Neural progenitor cell (in vitro differentiated cells): ENCODE measurements around the gene TYK2.

Experiments used
- EZH2 ChIP-seq: fragments of 200-600 bp; sonication (generic); IDR thresholded peaks from 2 replicates; pipeline ENCODE4 v1.6.1; 2017; ENCODE audit warnings: antibody characterized with exemption, mild to moderate bottlenecking, moderate library complexity
- TF ChIP-seq, protein P1 (sequence below): fragments of 200-600 bp; sonication (generic); IDR thresholded peaks from 2 replicates; pipeline ENCODE4 v1.5.1; 2017; ENCODE audit warnings: antibody characterized with exemption, mild to moderate bottlenecking

DNA sequence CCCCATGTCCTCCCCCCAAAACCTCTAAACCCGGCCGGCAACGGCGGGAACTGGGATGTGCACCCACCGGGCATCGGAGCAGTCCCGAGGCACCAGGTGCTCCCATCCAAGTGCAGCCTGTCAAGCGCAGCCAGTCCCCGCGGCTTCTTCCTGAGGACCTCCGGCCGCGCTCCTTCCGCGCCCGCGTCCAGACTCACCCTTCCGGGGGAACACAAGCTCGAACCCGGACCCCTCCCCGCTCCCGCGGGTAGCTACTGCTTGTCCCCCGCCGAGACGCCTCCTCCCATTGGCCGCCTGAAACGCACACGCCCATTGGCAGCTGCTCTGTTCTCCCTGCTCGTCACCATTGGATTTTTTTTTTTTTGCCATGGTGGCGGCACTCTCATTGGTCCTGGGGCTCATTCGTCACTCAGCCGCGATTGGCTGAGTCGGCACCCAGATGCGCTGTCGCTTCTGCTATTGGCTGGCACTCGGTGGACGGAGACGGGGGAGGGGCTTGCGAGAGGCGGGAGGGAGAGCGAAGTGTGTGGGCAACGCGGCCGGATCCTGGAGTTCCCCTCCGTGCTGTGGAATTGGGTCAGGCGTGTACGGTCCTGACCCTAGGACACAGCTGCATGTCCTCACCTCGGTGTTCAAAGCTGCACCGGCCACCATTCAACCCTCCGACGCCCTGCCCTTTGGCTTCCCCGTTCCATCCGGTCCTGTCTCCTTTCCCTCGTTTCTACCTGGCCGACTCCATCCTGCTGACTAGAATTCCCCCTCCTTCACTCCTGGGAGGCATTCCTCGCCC is at the start of gene TYK2:
- TF ChIP-seq, protein P1, sequence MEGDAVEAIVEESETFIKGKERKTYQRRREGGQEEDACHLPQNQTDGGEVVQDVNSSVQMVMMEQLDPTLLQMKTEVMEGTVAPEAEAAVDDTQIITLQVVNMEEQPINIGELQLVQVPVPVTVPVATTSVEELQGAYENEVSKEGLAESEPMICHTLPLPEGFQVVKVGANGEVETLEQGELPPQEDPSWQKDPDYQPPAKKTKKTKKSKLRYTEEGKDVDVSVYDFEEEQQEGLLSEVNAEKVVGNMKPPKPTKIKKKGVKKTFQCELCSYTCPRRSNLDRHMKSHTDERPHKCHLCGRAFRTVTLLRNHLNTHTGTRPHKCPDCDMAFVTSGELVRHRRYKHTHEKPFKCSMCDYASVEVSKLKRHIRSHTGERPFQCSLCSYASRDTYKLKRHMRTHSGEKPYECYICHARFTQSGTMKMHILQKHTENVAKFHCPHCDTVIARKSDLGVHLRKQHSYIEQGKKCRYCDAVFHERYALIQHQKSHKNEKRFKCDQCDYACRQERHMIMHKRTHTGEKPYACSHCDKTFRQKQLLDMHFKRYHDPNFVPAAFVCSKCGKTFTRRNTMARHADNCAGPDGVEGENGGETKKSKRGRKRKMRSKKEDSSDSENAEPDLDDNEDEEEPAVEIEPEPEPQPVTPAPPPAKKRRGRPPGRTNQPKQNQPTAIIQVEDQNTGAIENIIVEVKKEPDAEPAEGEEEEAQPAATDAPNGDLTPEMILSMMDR, result no peak
- no peak for TF ChIP-seq EZH2
